Memory B cell (primary cell): Measurements from ENCODE around the gene MYLK4.

Source experiments
- ATAC-seq: fragments of 150-1000 bp; cut with Tn5 transposase; 2 replicates; pipeline ENCODE4 v1.10.0; 2021; ENCODE audit warnings: low read depth, mild to moderate bottlenecking, moderate library complexity
- DNase-seq, 2 donors: peaks; one replicate each; pipeline ENCODE4 v3.0.0; 2022; ENCODE audit warnings: low spot score in 2 of 2
- H3K27ac Mint-ChIP-seq: one replicate; pipeline ENCODE4 v1.8.0; 2022; ENCODE audit warnings: mild to moderate bottlenecking, moderate library complexity, mixed read lengths
- H3K27me3 Mint-ChIP-seq: one replicate; pipeline ENCODE4 v1.8.0; 2022; ENCODE audit warnings: mixed read lengths
- H3K36me3 Mint-ChIP-seq: one replicate; pipeline ENCODE4 v1.8.0; 2022; ENCODE audit warnings: mild to moderate bottlenecking, mixed read lengths
- H3K4me1 Mint-ChIP-seq: one replicate; pipeline ENCODE4 v1.8.0; 2022; ENCODE audit warnings: mixed read lengths
- H3K4me3 Mint-ChIP-seq: one replicate; pipeline ENCODE4 v1.8.0; 2022; ENCODE audit warnings: mild to moderate bottlenecking, moderate library complexity, mixed read lengths
- H3K9me3 Mint-ChIP-seq: one replicate; pipeline ENCODE4 v1.8.0; 2022; ENCODE audit warnings: mixed read lengths

The MYLK4 gene

GRCh38 chr6:2743280-2744208, 7.2 kb downstream of the MYLK4 start:
- no peaks in the 10 kb centered on the region for H3K4me1 Mint-ChIP-seq
- H3K36me3 Mint-ChIP-seq: no peaks in the 10 kb centered on the region
- DNase-seq (no peak), ATAC-seq (no peak)
- H3K27ac Mint-ChIP-seq: no peak overlapping the region
- no peaks in the 10 kb centered on the region for H3K9me3 Mint-ChIP-seq
- H3K27me3 Mint-ChIP-seq: peaks cover 4% of the 10 kb centered on the region
- H3K4me3 Mint-ChIP-seq: no peak overlapping the region

GRCh38 chr6:2741756-2742155, 9.0 kb downstream of the MYLK4 start:
- DNase-seq (no peak), ATAC-seq (no peak)
- H3K27me3 Mint-ChIP-seq: peaks cover 4% of the 10 kb centered on the region
- no peaks in the 10 kb centered on the region for H3K36me3 Mint-ChIP-seq
- H3K27ac Mint-ChIP-seq: no peak overlapping the region
- H3K9me3 Mint-ChIP-seq: no peaks in the 10 kb centered on the region
- H3K4me3 Mint-ChIP-seq: no peak overlapping the region
- H3K4me1 Mint-ChIP-seq: no peaks in the 10 kb centered on the region

GRCh38 chr6:2740581-2740980, 10.1 kb downstream of the MYLK4 start:
- no peaks in the 10 kb centered on the region for H3K36me3 Mint-ChIP-seq
- H3K27ac Mint-ChIP-seq: no peak overlapping the region
- H3K9me3 Mint-ChIP-seq: no peaks in the 10 kb centered on the region
- H3K4me1 Mint-ChIP-seq: no peaks in the 10 kb centered on the region
- H3K4me3 Mint-ChIP-seq: no peak overlapping the region
- H3K27me3 Mint-ChIP-seq: peaks cover 4% of the 10 kb centered on the region
- ATAC-seq (no peak), DNase-seq (no peak)

GRCh38 chr6:2739335-2739734, 11.4 kb downstream of the MYLK4 start:
- Mint-ChIP-seq H3K4me3 (no peak overlapping the region), H3K27me3 (peaks cover 4% of the 10 kb centered on the region), H3K9me3 (no peaks in the 10 kb centered on the region), H3K36me3 (no peaks in the 10 kb centered on the region), H3K4me1 (no peaks in the 10 kb centered on the region), H3K27ac (no peak overlapping the region)
- ATAC-seq: no peak
- no peak for DNase-seq

- Mint-ChIP-seq H3K27ac (no peak overlapping the region), H3K27me3 (peaks cover 2% of the 10 kb centered on the region), H3K4me1 (peaks cover 2% of the 10 kb centered on the region), H3K4me3 (no peak overlapping the region), H3K36me3 (no peaks in the 10 kb centered on the region), H3K9me3 (no peaks in the 10 kb centered on the region)
- DNase-seq (peak; percentile 33 to 34), ATAC-seq (peak; percentile 62)
These were observed 12.2 kb downstream of the MYLK4 start for GRCh38 chr6:2738373-2738979.

- peaks cover 2% of the 10 kb centered on the region for H3K27me3 Mint-ChIP-seq
- peaks cover 3% of the 10 kb centered on the region for H3K36me3 Mint-ChIP-seq
- ATAC-seq (no peak), DNase-seq (no peak)
- H3K27ac Mint-ChIP-seq: no peak overlapping the region
- no peak overlapping the region for H3K4me3 Mint-ChIP-seq
- peaks cover 6% of the 10 kb centered on the region for H3K4me1 Mint-ChIP-seq
- no peaks in the 10 kb centered on the region for H3K9me3 Mint-ChIP-seq
These were observed 12.8 kb downstream of the MYLK4 start for GRCh38 chr6:2737885-2738284.

- peaks cover 3% of the 10 kb centered on the region for H3K9me3 Mint-ChIP-seq
- no peak for ATAC-seq
- H3K4me3 Mint-ChIP-seq: no peak overlapping the region
- peaks cover 1% of the 10 kb centered on the region for H3K27me3 Mint-ChIP-seq
- no peak overlapping the region for H3K27ac Mint-ChIP-seq
- peaks cover 3% of the 10 kb centered on the region for H3K36me3 Mint-ChIP-seq
- no peak for DNase-seq
- peaks cover 6% of the 10 kb centered on the region for H3K4me1 Mint-ChIP-seq
These were observed 16.1 kb downstream of the MYLK4 start for GRCh38 chr6:2734488-2735166.

- DNase-seq: no peak
- Mint-ChIP-seq H3K27ac (peak overlapping the region; percentile 93), H3K4me3 (no peak overlapping the region), H3K27me3 (peaks cover 4% of the 10 kb centered on the region), H3K9me3 (peaks cover 3% of the 10 kb centered on the region), H3K36me3 (peaks cover 3% of the 10 kb centered on the region), H3K4me1 (peaks cover 6% of the 10 kb centered on the region)
- ATAC-seq: no peak
These were observed 16.8 kb downstream of the MYLK4 start for GRCh38 chr6:2733736-2734480.

- H3K27ac Mint-ChIP-seq: peak overlapping the region; percentile 93
- no peak overlapping the region for H3K4me3 Mint-ChIP-seq
- H3K27me3 Mint-ChIP-seq: peaks cover 9% of the 10 kb centered on the region
- H3K36me3 Mint-ChIP-seq: peaks cover 3% of the 10 kb centered on the region
- peaks cover 6% of the 10 kb centered on the region for H3K4me1 Mint-ChIP-seq
- peaks cover 3% of the 10 kb centered on the region for H3K9me3 Mint-ChIP-seq
- DNase-seq: peak; percentile 57 to 77
- peak; percentile 99 for ATAC-seq
These were observed 17.4 kb downstream of the MYLK4 start for GRCh38 chr6:2733324-2733723.

- Mint-ChIP-seq H3K9me3 (peaks cover 3% of the 10 kb centered on the region), H3K27me3 (peaks cover 9% of the 10 kb centered on the region), H3K27ac (peak overlapping the region; percentile 93), H3K4me3 (no peak overlapping the region), H3K36me3 (peaks cover 3% of the 10 kb centered on the region), H3K4me1 (peaks cover 6% of the 10 kb centered on the region)
- DNase-seq (no peak), ATAC-seq (no peak)
These were observed 18.1 kb downstream of the MYLK4 start for GRCh38 chr6:2732503-2733089.

- peaks cover 3% of the 10 kb centered on the region for H3K36me3 Mint-ChIP-seq
- peaks cover 3% of the 10 kb centered on the region for H3K9me3 Mint-ChIP-seq
- no peak overlapping the region for H3K27ac Mint-ChIP-seq
- H3K27me3 Mint-ChIP-seq: peaks cover 9% of the 10 kb centered on the region
- peaks cover 6% of the 10 kb centered on the region for H3K4me1 Mint-ChIP-seq
- ATAC-seq (no peak), DNase-seq (no peak)
- H3K4me3 Mint-ChIP-seq: no peak overlapping the region
These were observed 19.3 kb downstream of the MYLK4 start for GRCh38 chr6:2731281-2731909.

- ATAC-seq: no peak
- DNase-seq: no peak
- H3K36me3 Mint-ChIP-seq: peaks cover 3% of the 10 kb centered on the region
- peaks cover 3% of the 10 kb centered on the region for H3K9me3 Mint-ChIP-seq
- H3K27ac Mint-ChIP-seq: no peak overlapping the region
- H3K27me3 Mint-ChIP-seq: peaks cover 9% of the 10 kb centered on the region
- no peak overlapping the region for H3K4me3 Mint-ChIP-seq
- peaks cover 9% of the 10 kb centered on the region for H3K4me1 Mint-ChIP-seq
These were observed 20.2 kb downstream of the MYLK4 start for GRCh38 chr6:2730353-2731107.
